SU-DHL-6 (cell line): ENCODE results near the gene COL17A1.

ENCODE experiments used
- H2AFZ ChIP-seq: fragments of 200-600 bp; sonication (generic); 2 replicates; pipeline ENCODE4 v1.6.1; 2014; ENCODE audit warnings: low read depth, mild to moderate bottlenecking, moderate library complexity, mixed read lengths, antibody characterized with exemption, low read length; ENCODE audit not compliant: severe bottlenecking
- H3F3A ChIP-seq: fragments of 200-600 bp; shearing (Covaris generic); 2 replicates; pipeline ENCODE4 v1.6.0; 2016; ENCODE audit warnings: antibody characterized with exemption, mild to moderate bottlenecking; ENCODE audit not compliant: insufficient read depth
- H3K27ac ChIP-seq: fragments of 200-600 bp; sonication (generic); 2 replicates; pipeline ENCODE4 v1.5.1; 2016; ENCODE audit warnings: low read depth, mild to moderate bottlenecking, low read length, moderate library complexity, mixed read lengths
- H3K27me3 ChIP-seq: fragments of 200-600 bp; sonication (generic), shearing (Covaris generic); 2 replicates; pipeline ENCODE4 v1.6.0; 2014; ENCODE audit warnings: mild to moderate bottlenecking, low read length
- H3K36me3 ChIP-seq: fragments of 200-600 bp; sonication (generic); 2 replicates; pipeline ENCODE4 v1.6.1; 2014; ENCODE audit warnings: mild to moderate bottlenecking, low read length, mixed read lengths
- H3K4me2 ChIP-seq: fragments of 300-600, 200-600 bp; shearing (Covaris generic), sonication (generic); 2 replicates; pipeline ENCODE4 v1.6.0; 2014; ENCODE audit warnings: low read length, low read depth, mild to moderate bottlenecking; ENCODE audit not compliant: poor library complexity, severe bottlenecking
- H3K4me3 ChIP-seq: fragments of 200-600 bp; sonication (generic); 2 replicates; pipeline ENCODE4 v1.5.1; 2014; ENCODE audit warnings: antibody characterized with exemption, low read length, mild to moderate bottlenecking, mixed read lengths; ENCODE audit not compliant: insufficient read depth, poor library complexity, severe bottlenecking
- H3K79me2 ChIP-seq: fragments of 200-600 bp; sonication (generic); 2 replicates; pipeline ENCODE4 v1.6.1; 2014; ENCODE audit warnings: mild to moderate bottlenecking, low read length, moderate library complexity; ENCODE audit not compliant: insufficient read depth
- H3K9ac ChIP-seq: fragments of 200-600 bp; sonication (generic); 2 replicates; pipeline ENCODE4 v1.7.0; 2014; ENCODE audit warnings: mild to moderate bottlenecking, low read length
- H3K9me2 ChIP-seq: fragments of 200-600 bp; sonication (generic); replicated peaks from 2 replicates; pipeline ENCODE4 v1.6.1; 2014; ENCODE audit warnings: low read length; ENCODE audit not compliant: insufficient read depth
- H3K9me3 ChIP-seq: fragments of 200-600 bp; sonication (generic); 2 replicates; pipeline ENCODE4 v1.6.1; 2014; ENCODE audit warnings: low read length, mixed read lengths; ENCODE audit not compliant: insufficient read depth
- H4K20me1 ChIP-seq: fragments of 200-600 bp; sonication (generic); 2 replicates; pipeline ENCODE4 v1.6.1; 2014; ENCODE audit warnings: low read depth, mild to moderate bottlenecking, antibody characterized with exemption, low read length, moderate library complexity, mixed read lengths
- CTCF ChIP-seq: fragments of 200-600 bp; sonication (generic); IDR thresholded peaks from one replicate; pipeline ENCODE4 v1.5.1; 2017; ENCODE audit warnings: antibody characterized with exemption, mild to moderate bottlenecking, low read length, moderate library complexity; ENCODE audit not compliant: insufficient read depth, poor library complexity, severe bottlenecking
- EZH2phosphoT487 ChIP-seq: fragments of 200-600 bp; sonication (generic), shearing (Covaris generic); conservative IDR thresholded peaks from 2 replicates; pipeline ENCODE4 v1.6.1; 2018; ENCODE audit warnings: mild to moderate bottlenecking, antibody characterized with exemption, low read length, moderate library complexity, mixed read lengths

The COL17A1 gene

GRCh38 chr10:104049504-104050250, 36.0 kb downstream of the COL17A1 start:
- Histone ChIP-seq H3K9ac (no peak overlapping the region), H2AFZ (no peak overlapping the region), H3K27ac (no peak overlapping the region), H3K4me3 (no peak overlapping the region), H3K27me3 (no peaks in the 10 kb centered on the region), H3K9me3 (no peaks in the 10 kb centered on the region), H3K36me3 (no peaks in the 10 kb centered on the region), H3K79me2 (no peaks in the 10 kb centered on the region), H4K20me1 (no peaks in the 10 kb centered on the region), H3K9me2 (no peaks in the 10 kb centered on the region), H3F3A (no peaks in the 10 kb centered on the region), H3K4me2 (no peak overlapping the region)
- TF ChIP-seq EZH2phosphoT487 (no peak), CTCF (no peak)

- Histone ChIP-seq H3K79me2 (no peaks in the 10 kb centered on the region), H3K36me3 (no peaks in the 10 kb centered on the region), H3K9me2 (no peaks in the 10 kb centered on the region), H2AFZ (no peak overlapping the region), H3F3A (no peaks in the 10 kb centered on the region), H4K20me1 (no peaks in the 10 kb centered on the region), H3K4me3 (no peak overlapping the region), H3K27ac (no peak overlapping the region), H3K9ac (no peak overlapping the region), H3K9me3 (no peaks in the 10 kb centered on the region), H3K27me3 (no peaks in the 10 kb centered on the region), H3K4me2 (no peak overlapping the region)
- TF ChIP-seq CTCF (no peak), EZH2phosphoT487 (no peak)
Observed at GRCh38 chr10:104046651-104047050, 39.0 kb downstream of the COL17A1 start.

GRCh38 chr10:104045151-104046089, 40.3 kb downstream of the COL17A1 start:
- H3K4me2 ChIP-seq, result no peak overlapping the region
- no peaks in the 10 kb centered on the region for H3K36me3 ChIP-seq
- no peak overlapping the region for H3K9ac ChIP-seq
- no peak overlapping the region for H2AFZ ChIP-seq
- no peaks in the 10 kb centered on the region for H3K27me3 ChIP-seq
- no peaks in the 10 kb centered on the region for H3K9me3 ChIP-seq
- no peaks in the 10 kb centered on the region for H3K9me2 ChIP-seq
- no peaks in the 10 kb centered on the region for H4K20me1 ChIP-seq
- no peak overlapping the region for H3K4me3 ChIP-seq
- TF ChIP-seq CTCF (no peak), EZH2phosphoT487 (no peak)
- H3F3A ChIP-seq, result no peaks in the 10 kb centered on the region
- no peak overlapping the region for H3K27ac ChIP-seq
- no peaks in the 10 kb centered on the region for H3K79me2 ChIP-seq
